Choroid plexus epithelial cell (primary cell): ENCODE measurements around the gene SYT2.
"Not testable (repeated sequence)": the region's sequence is repeated elsewhere in the genome, so short reads cannot be mapped to it uniquely, and the experiment has no call there.

Experiments
- DNase-seq: peaks from one replicate; pipeline ENCODE4 v3.0.0-alpha.2; 2010; ENCODE audit warnings: low read depth
- H3K4me3 ChIP-seq: 2 replicates; pipeline ENCODE4 v1.5.1; 2011; ENCODE audit warnings: low read depth, mild to moderate bottlenecking, control low read depth, low read length, moderate library complexity
- CTCF ChIP-seq: conservative IDR thresholded peaks from 2 replicates; pipeline ENCODE4 v1.5.1; 2011; ENCODE audit warnings: low read depth, mild to moderate bottlenecking, control low read depth, inconsistent platforms, low read length, moderate library complexity

The SYT2 gene

DNA sequence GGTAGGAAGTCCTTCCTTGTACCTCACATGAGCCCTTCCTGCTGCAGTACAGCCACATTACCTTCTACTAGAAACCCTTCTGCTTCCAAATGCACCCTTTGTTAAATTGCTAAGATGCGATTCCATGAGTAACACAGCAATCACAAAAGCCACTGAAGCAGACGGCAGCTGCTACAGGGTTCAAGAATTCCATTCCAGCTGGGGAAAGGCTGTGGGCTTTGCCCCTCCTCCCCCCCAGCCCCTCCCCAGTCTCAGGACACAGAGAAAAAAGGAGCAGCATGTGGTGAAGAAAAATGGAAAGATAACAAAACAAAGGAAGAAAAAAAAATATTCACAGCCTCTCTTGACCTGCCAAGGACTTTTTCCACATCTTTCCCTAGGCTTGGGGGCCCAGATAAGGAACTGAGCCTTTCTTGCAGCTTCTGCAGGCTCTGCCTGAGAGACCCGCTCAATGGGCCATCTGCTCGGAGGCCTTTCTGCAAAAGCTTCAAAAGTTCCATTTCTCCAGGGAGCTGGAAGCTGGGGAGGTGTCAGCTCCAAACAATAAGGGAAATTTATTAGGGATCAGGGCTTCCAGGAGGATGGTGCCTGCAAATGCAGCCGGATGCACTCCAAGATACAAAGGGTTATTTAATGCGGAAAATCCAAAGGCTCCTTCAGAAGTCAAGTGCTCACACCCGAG is 72.1 kb downstream of the SYT2 start:
- DNase-seq, result no peak
- TF ChIP-seq CTCF, result no peak
- H3K4me3 ChIP-seq, result no peak overlapping the region

DNA sequence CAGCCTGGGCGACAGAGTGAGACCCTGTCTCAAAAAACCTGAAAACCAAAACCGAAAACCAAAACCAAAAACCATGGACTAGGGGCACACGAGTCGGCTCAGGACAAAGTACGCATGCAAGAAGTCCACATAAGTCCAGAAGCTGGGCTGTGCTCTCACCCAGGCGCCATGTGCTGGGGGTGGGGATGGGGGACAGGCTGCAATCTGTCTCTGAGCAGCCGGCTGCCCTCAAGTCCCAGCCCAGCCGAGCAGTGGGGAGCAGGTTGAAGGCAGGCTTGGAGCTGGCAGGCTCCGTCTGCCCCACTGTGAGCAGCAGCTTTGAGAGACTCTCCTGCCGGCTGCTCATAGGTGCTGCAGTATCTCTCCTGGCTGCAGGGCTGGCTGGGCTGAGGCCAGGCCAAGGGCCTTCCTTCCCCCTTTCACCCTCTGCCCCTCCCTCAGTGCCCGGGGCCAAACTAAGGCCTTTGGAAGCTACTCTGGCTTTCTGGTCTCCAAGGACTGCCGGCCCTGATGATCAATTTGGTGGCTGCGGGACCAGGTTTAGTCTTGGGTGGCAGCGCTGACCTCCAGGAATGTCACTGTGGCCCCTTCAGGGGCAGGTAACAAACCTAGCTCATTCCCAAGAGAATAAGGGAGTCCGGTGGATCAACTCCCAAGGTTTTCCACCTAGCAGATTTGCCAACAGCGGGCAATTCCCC is 72.8 kb downstream of the SYT2 start:
- DNase-seq, H3K4me3 ChIP-seq: not testable (repeated sequence)

DNA sequence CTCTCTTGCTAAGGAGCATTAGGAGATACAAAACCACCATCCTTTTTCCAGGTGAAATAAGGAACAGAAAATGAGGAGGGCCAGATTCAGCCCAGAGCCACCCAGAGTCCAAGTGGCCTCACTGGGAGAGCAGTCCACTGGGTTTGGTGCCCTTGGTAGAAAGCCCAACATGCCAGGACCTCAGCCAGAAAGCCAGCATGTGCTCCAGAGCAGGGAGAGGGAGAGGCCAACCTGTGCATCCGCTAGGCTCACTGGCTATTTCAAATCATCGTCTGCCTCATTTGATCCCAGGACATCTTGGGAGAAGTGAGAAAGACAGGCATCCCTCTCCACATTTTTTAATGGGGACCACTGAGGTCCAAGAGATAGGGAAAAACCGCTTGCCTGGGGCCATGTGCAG is 74.1 kb downstream of the SYT2 start:
- H3K4me3 ChIP-seq, DNase-seq: not testable (repeated sequence)

DNA sequence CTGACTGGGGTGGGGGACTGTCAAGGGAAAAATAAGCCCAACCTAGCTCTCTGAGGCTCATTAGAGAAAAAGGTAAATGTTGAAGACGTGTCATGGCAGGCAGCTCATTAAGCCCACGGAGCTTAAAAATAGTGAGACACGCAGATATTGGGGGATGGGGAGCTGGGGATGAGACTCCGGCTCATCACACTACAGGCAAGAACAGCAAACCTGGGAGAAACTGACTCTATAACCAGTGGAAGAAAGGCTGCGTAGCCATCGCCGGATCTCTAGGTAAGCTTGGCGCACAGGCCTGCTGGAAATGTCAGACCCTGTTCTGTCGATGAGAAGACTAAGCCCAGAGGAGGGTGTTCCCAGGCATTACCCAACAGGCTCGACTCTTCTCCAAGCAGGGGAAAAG is 78.0 kb downstream of the SYT2 start:
- H3K4me3 ChIP-seq, result no peak overlapping the region
- no peak for TF ChIP-seq CTCF
- no peak for DNase-seq

DNA sequence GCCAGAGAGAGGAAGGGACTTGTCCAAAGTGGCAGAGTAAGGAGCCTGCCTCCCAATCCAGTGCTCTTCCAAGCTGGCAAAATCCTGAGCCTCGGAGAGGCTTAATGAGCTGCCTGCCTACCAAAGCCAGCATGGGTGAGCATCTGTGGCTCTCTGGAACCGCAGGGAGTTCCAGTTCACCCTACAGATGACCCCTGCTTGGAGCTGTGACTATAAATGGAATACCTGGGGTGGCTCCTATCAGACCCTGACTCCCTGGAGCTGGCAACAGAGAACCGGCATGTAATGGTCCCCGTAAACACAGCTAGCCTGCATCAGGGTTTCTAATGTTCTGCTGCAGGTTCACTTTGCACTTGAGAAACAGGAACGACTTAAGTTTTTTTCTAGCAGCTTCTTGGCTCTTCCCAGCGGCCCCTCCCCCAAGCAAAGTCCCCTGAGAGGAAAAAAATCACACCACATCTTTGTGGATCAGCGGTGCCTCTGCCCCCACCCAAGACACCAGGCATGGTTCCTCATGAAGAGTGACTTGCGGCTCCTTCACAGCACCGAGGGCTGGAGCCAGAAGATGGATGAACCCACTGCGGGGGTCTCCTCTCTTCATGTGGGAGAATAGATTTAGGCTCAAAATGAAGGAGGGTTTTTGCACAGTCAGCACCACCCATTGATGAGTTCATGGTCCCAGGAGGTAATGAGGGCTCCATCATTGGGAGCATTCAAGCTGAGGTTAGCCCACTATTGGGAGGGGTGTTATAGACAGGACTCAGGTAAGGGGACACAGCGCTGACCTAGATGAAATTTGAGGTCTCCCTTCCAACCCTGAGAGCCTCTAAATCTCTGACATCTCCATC is 79.0 kb downstream of the SYT2 start:
- TF ChIP-seq CTCF, result no peak
- H3K4me3 ChIP-seq, result no peak overlapping the region
- no peak for DNase-seq

- no peak overlapping the region for H3K4me3 ChIP-seq
- TF ChIP-seq CTCF, result no peak
- DNase-seq, result no peak
Measured at GRCh38 chr1:202630541-202630940, 79.7 kb downstream of the SYT2 start.

DNA sequence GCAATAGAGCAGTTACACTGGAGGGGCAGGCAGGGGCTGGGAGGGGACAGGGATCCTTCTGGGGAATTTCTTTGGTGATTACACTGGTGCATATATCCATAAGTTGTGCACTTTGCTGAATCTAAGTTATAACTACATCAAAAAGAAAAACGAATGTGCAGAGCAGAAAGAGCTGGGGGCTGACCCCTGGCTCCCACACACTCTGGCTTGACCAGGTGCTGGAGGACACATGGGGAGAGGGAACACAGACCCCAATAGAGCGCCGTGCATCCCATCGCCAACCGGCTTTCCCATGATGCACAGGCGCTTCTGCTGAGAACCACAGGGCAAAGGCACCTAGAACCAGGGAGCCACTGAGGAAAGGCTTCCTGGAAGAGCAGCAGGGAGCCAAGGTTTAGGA is 80.2 kb downstream of the SYT2 start:
- not testable (repeated sequence) for H3K4me3 ChIP-seq, DNase-seq

DNA sequence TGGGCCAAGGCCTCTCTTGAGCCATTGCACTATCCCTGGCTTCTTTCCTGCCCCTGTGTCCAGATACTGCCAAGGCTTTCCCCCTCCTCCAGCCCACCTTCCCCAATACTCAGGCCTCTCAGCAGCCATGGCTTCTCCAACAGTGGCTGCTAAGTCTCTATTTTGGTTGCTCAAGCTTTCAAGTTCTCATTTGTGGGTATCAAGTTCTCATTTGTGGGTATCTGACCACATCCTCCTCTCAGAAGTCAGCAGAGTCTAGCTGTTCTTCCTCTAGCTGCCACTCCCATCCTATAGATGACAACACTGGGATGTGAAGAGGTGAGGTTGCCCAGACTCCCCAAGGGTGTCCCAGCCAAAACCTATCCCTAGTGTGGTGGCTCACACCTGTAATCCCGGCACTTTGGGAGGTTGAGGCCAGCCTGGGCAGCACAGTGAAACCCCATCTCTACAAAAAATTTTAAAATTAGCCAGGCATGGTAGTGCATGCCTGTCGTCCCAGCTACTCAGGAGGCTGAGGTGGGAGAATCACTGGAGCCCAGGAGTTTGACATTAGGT is 80.9 kb downstream of the SYT2 start:
- H3K4me3 ChIP-seq, DNase-seq: not testable (repeated sequence)

DNA sequence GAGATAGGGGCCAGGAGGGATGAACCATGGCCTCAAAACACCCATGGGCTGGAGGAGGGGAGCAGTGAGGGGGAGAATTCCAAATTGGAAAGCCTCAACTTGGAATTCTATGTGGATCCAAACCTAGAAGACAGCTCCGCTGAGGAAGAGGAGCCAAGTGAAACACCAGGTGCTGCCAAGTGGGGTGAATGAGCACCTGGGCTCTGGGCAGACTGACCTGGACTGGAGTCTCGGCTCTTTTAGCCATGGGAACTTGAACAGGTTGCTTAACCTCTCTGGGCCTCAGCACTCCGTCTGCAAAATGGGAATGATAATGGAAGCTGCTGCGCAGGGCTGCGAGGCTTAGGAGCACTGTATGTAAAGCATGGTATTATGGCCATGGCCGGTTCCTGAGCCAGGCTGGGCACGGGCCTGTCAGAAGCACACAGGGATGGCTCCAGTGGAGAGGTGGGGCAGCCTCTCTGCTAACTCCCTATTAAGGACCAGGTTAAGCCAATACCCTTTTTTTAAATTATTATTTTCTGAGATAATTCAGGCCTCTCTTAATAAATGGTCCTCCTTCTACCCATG is 81.5 kb downstream of the SYT2 start:
- no peak for DNase-seq
- no peak for TF ChIP-seq CTCF
- H3K4me3 ChIP-seq, result no peak overlapping the region
